BE2C (cell line): Measurements from ENCODE around the gene SYNE1.
"Not testable (repeated sequence)": the region's sequence is repeated elsewhere in the genome, so short reads cannot be mapped to it uniquely, and the experiment has no call there.

ENCODE experiments used
- DNase-seq: peaks from one replicate; pipeline ENCODE4 v3.0.0-alpha.2; 2020
- H3K27me3 ChIP-seq: fragments of 250-450 bp; sonication (Bioruptor Pico); 2 replicates; pipeline ENCODE4 v1.5.1; 2020; ENCODE audit warnings: mild to moderate bottlenecking
- H3K36me3 ChIP-seq: fragments of 250-450 bp; sonication (Bioruptor Pico); 2 replicates; pipeline ENCODE4 v1.5.1; 2020; ENCODE audit warnings: mild to moderate bottlenecking
- H3K4me1 ChIP-seq: fragments of 250-450 bp; sonication (Bioruptor Pico); 2 replicates; pipeline ENCODE4 v1.5.1; 2020
- H3K4me3 ChIP-seq: 2 replicates; pipeline ENCODE4 v1.5.1; 2011; ENCODE audit warnings: low read depth, low read length
- H3K9me3 ChIP-seq: fragments of 250-450 bp; sonication (Bioruptor Pico); 2 replicates; pipeline ENCODE4 v1.5.1; 2020
- TF ChIP-seq, protein P1 (sequence below): IDR thresholded peaks from 2 replicates; pipeline ENCODE4 v1.5.1; 2012; ENCODE audit warnings: mild to moderate bottlenecking, low read depth, low read length

Gene SYNE1

DNA sequence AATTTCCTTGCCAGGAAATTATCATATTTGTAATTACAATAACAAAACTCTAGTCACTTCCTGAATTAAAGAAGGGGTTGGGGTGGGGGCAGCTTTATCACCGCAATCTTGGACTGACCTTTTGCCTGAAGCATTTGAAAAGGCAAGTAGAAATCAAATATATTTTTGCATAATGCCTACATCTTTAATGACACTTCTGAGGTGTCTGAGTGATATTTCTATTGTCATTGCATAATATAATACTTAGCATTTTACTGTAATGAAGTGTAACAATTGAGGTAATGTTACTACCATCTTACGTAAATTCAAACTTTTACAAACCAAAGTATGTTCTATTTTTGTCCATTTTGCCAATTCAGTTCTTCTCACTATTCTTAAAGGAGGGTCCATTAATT is 65.2 kb downstream of the SYNE1 start:
- peaks cover 16% of the 10 kb centered on the region for H3K27me3 ChIP-seq
- no peaks in the 10 kb centered on the region for H3K4me1 ChIP-seq
- no peak for DNase-seq
- H3K9me3 ChIP-seq = no peaks in the 10 kb centered on the region
- TF ChIP-seq, protein P1, sequence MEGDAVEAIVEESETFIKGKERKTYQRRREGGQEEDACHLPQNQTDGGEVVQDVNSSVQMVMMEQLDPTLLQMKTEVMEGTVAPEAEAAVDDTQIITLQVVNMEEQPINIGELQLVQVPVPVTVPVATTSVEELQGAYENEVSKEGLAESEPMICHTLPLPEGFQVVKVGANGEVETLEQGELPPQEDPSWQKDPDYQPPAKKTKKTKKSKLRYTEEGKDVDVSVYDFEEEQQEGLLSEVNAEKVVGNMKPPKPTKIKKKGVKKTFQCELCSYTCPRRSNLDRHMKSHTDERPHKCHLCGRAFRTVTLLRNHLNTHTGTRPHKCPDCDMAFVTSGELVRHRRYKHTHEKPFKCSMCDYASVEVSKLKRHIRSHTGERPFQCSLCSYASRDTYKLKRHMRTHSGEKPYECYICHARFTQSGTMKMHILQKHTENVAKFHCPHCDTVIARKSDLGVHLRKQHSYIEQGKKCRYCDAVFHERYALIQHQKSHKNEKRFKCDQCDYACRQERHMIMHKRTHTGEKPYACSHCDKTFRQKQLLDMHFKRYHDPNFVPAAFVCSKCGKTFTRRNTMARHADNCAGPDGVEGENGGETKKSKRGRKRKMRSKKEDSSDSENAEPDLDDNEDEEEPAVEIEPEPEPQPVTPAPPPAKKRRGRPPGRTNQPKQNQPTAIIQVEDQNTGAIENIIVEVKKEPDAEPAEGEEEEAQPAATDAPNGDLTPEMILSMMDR = no peak
- H3K4me3 ChIP-seq = no peak overlapping the region
- H3K36me3 ChIP-seq = no peaks in the 10 kb centered on the region

DNA sequence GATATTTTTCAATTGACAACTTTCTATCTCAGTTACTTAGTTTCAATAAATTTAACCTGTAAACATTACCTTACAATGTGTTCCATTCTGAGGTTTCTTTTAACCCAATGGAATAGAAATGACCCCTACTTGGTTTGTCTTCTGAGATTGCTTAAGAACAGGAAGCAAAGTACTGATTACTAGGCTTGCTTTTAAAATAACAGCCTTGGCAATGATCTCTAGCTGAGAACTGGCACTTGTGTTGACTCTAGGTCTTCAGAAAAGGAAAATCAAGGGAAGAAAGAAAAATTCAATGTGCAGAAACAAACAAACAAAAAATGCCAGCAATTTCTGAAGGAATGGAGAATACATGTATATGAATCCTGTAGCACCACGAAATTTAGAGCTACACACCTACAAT is 66.1 kb downstream of the SYNE1 start:
- no peak overlapping the region for H3K4me3 ChIP-seq
- H3K4me1 ChIP-seq = no peaks in the 10 kb centered on the region
- no peaks in the 10 kb centered on the region for H3K9me3 ChIP-seq
- no peak for DNase-seq
- peaks cover 16% of the 10 kb centered on the region for H3K27me3 ChIP-seq
- TF ChIP-seq, protein P1 = no peak
- no peaks in the 10 kb centered on the region for H3K36me3 ChIP-seq

DNA sequence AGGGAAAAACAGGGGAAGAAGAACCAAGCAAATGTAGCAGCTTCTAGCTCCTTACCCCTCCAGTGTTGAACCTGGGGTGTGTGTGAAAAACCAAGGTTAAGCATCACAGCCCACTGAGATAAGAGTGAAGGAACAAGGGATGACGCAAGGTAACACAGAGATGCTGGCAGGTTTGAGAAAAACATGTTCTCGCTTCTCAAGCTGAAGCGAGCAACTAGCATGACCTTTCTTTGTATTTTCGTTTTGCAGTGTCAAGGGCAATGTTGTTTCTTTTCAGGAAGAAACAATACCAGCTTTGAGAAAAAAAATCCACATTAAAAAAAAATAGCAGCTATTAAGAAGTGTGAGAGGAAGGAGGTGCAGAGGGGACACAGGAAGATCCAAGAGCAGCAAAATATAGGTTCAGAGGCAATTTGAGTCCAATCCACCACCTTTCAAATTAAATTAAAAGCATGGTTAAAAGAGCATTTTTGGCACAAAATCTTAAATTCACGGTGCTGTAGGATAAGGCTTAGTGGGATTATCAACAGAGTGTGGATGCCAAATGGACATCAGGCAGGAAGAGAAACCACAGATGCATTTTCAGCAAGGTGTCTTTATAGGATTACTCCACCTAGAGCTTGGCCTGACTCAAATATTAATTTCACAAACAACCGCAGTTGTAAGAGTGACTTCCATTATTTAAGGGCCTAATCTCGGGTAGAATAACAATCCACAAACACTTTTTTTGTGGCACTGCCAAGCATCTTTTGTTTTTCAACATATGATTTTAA is 70.9 kb downstream of the SYNE1 start:
- peaks cover 15% of the 10 kb centered on the region for H3K27me3 ChIP-seq
- H3K4me1 ChIP-seq = no peaks in the 10 kb centered on the region
- TF ChIP-seq, protein P1 = no peak
- no peaks in the 10 kb centered on the region for H3K9me3 ChIP-seq
- DNase-seq = no peak
- H3K36me3 ChIP-seq = no peaks in the 10 kb centered on the region
- no peak overlapping the region for H3K4me3 ChIP-seq

DNA sequence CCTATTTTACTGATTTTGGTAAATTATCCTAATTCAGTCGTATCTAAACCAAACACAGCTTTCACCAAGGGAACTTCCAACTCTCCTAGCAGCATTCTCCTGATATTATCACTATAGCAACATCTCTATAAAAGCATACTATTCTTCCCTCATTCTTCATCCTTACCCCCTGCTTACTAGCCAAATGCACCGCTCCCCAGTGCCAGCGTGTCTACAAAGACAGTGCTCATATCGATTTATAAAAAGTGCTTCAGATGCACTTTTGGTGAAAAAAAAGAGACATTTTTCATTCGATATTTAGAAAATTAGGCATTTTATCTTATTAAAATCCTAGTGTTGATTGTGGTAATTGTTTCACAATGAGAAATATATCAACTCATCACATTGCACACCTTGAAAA is 74.0 kb downstream of the SYNE1 start:
- no peak overlapping the region for H3K4me3 ChIP-seq
- no peaks in the 10 kb centered on the region for H3K36me3 ChIP-seq
- DNase-seq = no peak
- 0 out of 2 replicates have a peak, but pooled peaks cover 5% of the 10 kb centered on the region for H3K27me3 ChIP-seq
- TF ChIP-seq, protein P1 = no peak
- H3K4me1 ChIP-seq = no peaks in the 10 kb centered on the region
- no peaks in the 10 kb centered on the region for H3K9me3 ChIP-seq

DNA sequence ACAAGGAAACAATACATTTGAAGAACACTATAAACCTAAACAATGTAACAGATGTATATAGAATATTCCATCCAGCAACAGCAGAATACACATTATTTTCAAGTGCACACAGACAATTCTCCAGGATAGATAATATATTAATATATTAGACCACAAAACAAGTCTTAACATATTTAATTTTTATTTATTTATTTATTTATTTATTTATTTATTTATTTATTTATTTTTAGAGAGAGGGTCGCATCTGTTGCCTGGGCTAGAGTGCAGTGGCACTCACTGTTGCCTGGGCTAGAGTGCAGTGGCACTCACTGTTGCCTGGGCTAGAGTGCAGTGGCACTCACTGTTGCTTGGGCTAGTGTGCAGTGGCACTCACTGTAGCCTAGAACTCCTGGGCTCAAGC is 78.4 kb downstream of the SYNE1 start:
- not testable (repeated sequence) for H3K27me3 ChIP-seq, H3K4me3 ChIP-seq, H3K36me3 ChIP-seq, H3K4me1 ChIP-seq, DNase-seq, H3K9me3 ChIP-seq

DNA sequence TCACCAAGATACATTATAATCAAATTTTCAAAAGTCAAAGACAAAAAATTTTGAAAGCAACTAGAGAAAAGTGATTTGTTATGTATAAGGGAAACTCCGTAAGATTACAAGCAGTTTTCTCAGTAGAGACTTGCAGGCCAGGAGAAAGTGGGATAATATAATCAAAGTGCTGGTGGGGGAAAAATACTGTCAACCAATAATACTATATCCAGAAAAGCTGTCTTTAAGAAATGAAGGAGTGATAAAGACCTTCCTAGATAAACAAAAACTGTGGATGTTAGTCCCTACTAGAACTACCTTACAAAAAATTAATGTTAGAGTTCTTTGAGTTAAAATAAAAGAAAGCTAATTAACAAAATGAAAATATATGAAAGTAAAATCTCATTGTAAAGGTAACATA is 79.7 kb downstream of the SYNE1 start:
- no peaks in the 10 kb centered on the region for H3K4me1 ChIP-seq
- no peak for DNase-seq
- TF ChIP-seq, protein P1 = no peak

DNA sequence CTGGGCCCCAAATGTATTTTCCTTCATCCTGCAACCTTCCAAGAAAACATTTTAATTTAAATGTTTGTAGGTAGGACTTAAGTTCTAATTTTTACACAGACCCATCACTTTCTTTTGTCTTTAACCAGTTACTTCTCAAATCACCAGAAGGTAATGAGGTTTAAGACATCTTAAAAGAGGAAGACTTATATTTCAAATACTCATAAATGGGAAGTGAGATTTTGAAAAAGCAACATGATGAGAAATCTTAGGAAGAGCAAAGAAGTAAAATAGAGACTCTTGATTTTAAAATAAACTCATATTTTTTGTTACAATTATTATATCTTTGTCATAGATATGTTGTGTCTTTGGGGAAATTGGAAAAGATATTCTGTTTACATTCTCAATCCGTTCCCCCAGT is 82.3 kb downstream of the SYNE1 start:
- TF ChIP-seq, protein P1 = no peak
- no peaks in the 10 kb centered on the region for H3K4me1 ChIP-seq
- H3K27me3 ChIP-seq = no peaks in the 10 kb centered on the region
- no peaks in the 10 kb centered on the region for H3K9me3 ChIP-seq
- DNase-seq = no peak
- H3K4me3 ChIP-seq = no peak overlapping the region
- H3K36me3 ChIP-seq = no peaks in the 10 kb centered on the region

More for the DNA sequence above, 79.7 kb downstream of the SYNE1 start:
- Histone ChIP-seq H3K27me3 (0 out of 2 replicates have a peak, but pooled peaks cover 5% of the 10 kb centered on the region), H3K4me3 (no peak overlapping the region), H3K36me3 (no peaks in the 10 kb centered on the region), H3K9me3 (no peaks in the 10 kb centered on the region)
